A549 (cell line): ENCODE measurements around the gene AARSD1. TPM values are rescaled to one million over a fixed set of nuclear protein-coding genes. Genes with fewer than 3 reads are reported as not detected.

Experiments
- ATAC-seq, 2 experiments: fragments of 200-7000 bp in 1 of 2; fragments of >200 bp in 1 of 2; cut with Nextera tagmentation in 1 of 2; cut with Tn5 transposase in 1 of 2; 3 replicates each; pipeline versions ENCODE4 v1.8.0 to v1.9.1; 2018 to 2020; ENCODE audit warnings: mild to moderate bottlenecking in 1 of 2, moderate library complexity in 1 of 2
- CTCF ChIA-PET: fragments of 300-600 bp; sonication (Branson Sonifier 250); formaldehyde crosslinking; extraction: SDS; loops from one replicate; lab custom pipeline; 2021; ENCODE audit warnings: antibody characterized with exemption, inconsistent platforms; lab: Yijun Ruan, JAX
- POLR2A ChIA-PET: fragments of 350-600 bp; formaldehyde crosslinking; extraction: SDS; loops from one replicate; lab custom pipeline; 2021; ENCODE audit warnings: antibody characterized with exemption, inconsistent platforms; lab: Yijun Ruan, JAX
- DNase-seq, 2 experiments: peaks; one replicate each; pipeline versions ENCODE4 v3.0.0 to v3.0.0-alpha.2; 2011 to 2016; ENCODE audit warnings: low read depth in 1 of 2, low spot score in 1 of 2
- FAIRE-seq: peaks from 2 replicates; lab custom pipeline; 2011; peaks lifted over from hg19 to GRCh38; lab: Jason Lieb, UNC
- H3K27ac ChIP-seq, 2 experiments: fragments of >200 bp; sonication (Bioruptor Twin); formaldehyde crosslinking; 3 replicates each; pipeline ENCODE4 v1.5.1; 2016 to 2017
- H3K4me1 ChIP-seq: fragments of >200 bp; sonication (Bioruptor Twin); formaldehyde crosslinking; 3 replicates; pipeline ENCODE4 v1.6.1; 2016
- H3K4me2 ChIP-seq: fragments of >200 bp; sonication (Bioruptor Twin); formaldehyde crosslinking; 3 replicates; pipeline ENCODE4 v1.6.1; 2016
- H3K4me3 ChIP-seq: fragments of >200 bp; sonication (Bioruptor Twin); formaldehyde crosslinking; 3 replicates; pipeline ENCODE4 v1.5.1; 2016
- H3K9me3 ChIP-seq: fragments of >200 bp; sonication (Bioruptor Twin); formaldehyde crosslinking; 3 replicates; pipeline ENCODE4 v1.6.1; 2016
- ATOH8 ChIP-seq: fragments of 250-450 bp; sonication (Bioruptor Pico); IDR thresholded peaks from 2 replicates; pipeline ENCODE4 v1.5.0; 2020; ENCODE audit warnings: low read depth, mild to moderate bottlenecking, moderate library complexity
- CBX2 ChIP-seq: fragments of 200-600 bp; sonication (generic); IDR thresholded peaks from 2 replicates; pipeline ENCODE4 v1.6.1; 2016; ENCODE audit warnings: low read depth, mild to moderate bottlenecking, borderline replicate concordance
- CBX8 ChIP-seq: fragments of 200-600 bp; sonication (generic); IDR thresholded peaks from 2 replicates; pipeline ENCODE4 v1.6.1; 2016
- CEBPB ChIP-seq, 2 experiments: fragments of >200 bp in 1 of 2; sonication (Bioruptor Twin) in 1 of 2; formaldehyde crosslinking in 1 of 2; IDR thresholded peaks; 2 replicates each; pipeline ENCODE4 v1.6.1; 2012 to 2016
- EHF ChIP-seq: fragments of 250-450 bp; sonication (Bioruptor Pico); IDR thresholded peaks from 2 replicates; pipeline ENCODE4 v1.5.0; 2020; ENCODE audit warnings: mild to moderate bottlenecking
- ELK1 ChIP-seq: fragments of 150-350 bp; IDR thresholded peaks from 2 replicates; pipeline ENCODE4 v1.6.1; 2014; ENCODE audit warnings: low read depth, mild to moderate bottlenecking, low read length
- ESRRA ChIP-seq: fragments of 150-350 bp; IDR thresholded peaks from 2 replicates; pipeline ENCODE4 v1.6.1; 2014; ENCODE audit warnings: mild to moderate bottlenecking, low read length, borderline replicate concordance
- FOSL2 ChIP-seq, 2 experiments: fragments of 450-650 bp in 1 of 2; fragments of >200 bp in 1 of 2; sonication (Bioruptor Twin) in 1 of 2; formaldehyde crosslinking; IDR thresholded peaks; 2 replicates each; pipeline versions ENCODE4 v1.5.0 to v1.6.1; 2016 to 2020; ENCODE audit warnings: mild to moderate bottlenecking in 1 of 2, moderate library complexity in 1 of 2
- FOXS1 ChIP-seq: fragments of 250-450 bp; sonication (Bioruptor Pico); IDR thresholded peaks from 2 replicates; pipeline ENCODE4 v1.5.0; 2020; ENCODE audit warnings: mild to moderate bottlenecking, moderate library complexity
- HMGXB4 ChIP-seq: fragments of 250-450 bp; sonication (Bioruptor Pico); IDR thresholded peaks from 2 replicates; pipeline ENCODE4 v1.5.0; 2021; ENCODE audit warnings: mild to moderate bottlenecking, moderate library complexity, borderline replicate concordance
- HOXB5 ChIP-seq: fragments of 250-450 bp; sonication (Bioruptor Pico); IDR thresholded peaks from 2 replicates; pipeline ENCODE4 v1.5.0; 2020; ENCODE audit warnings: mild to moderate bottlenecking, moderate library complexity
- JUN ChIP-seq, 2 experiments: fragments of >200 bp; sonication (Bioruptor Twin); formaldehyde crosslinking; IDR thresholded peaks; 2 replicates in 1 of 2; 3 replicates in 1 of 2; pipeline ENCODE4 v1.6.1; 2016 to 2017
- MAX ChIP-seq: IDR thresholded peaks from 2 replicates; pipeline ENCODE4 v1.6.1; 2012
- MYC ChIP-seq: IDR thresholded peaks from 2 replicates; pipeline ENCODE4 v1.6.1; 2012; ENCODE audit warnings: mild to moderate bottlenecking, inconsistent platforms, low read length, improper control_type of control experiment, borderline replicate concordance
- SMC3 ChIP-seq: fragments of >200 bp; sonication (Bioruptor Twin); formaldehyde crosslinking; IDR thresholded peaks from 3 replicates; pipeline ENCODE4 v1.6.1; 2018; ENCODE audit warnings: inconsistent platforms
- SREBF2 ChIP-seq: fragments of 450-650 bp; IDR thresholded peaks from 2 replicates; pipeline ENCODE4 v1.6.1; 2014; ENCODE audit warnings: mild to moderate bottlenecking, moderate library complexity
- TFCP2L1 ChIP-seq: fragments of 250-450 bp; sonication (Bioruptor Pico); IDR thresholded peaks from 2 replicates; pipeline ENCODE4 v1.5.0; 2021; ENCODE audit warnings: mild to moderate bottlenecking
- ZC3H11A ChIP-seq: fragments of 450-650 bp; IDR thresholded peaks from 2 replicates; pipeline ENCODE4 v1.6.1; 2014; ENCODE audit warnings: antibody characterized with exemption, mild to moderate bottlenecking
- ZFP36 ChIP-seq: fragments of 450-650 bp; IDR thresholded peaks from 2 replicates; pipeline ENCODE4 v1.6.1; 2014; ENCODE audit warnings: borderline replicate concordance; ENCODE audit not compliant: partially characterized antibody
- WGBS: methylation state at CpG from one replicate; pipeline ENCODE4 v1.1.6; 2017; ENCODE audit errors: missing lambda C conversion rate; 5-methylcytosine and 5-hydroxymethylcytosine counted together
- polyA plus RNA-seq, 4 experiments: library from polyadenylated mRNA; depleted of rRNA in 3 of 4; stranded (reverse); fragments of >200 nt; fragmentation: RNase III in 1 of 4; extraction: RNeasy Plus Mini Kit Qiagen cat#74134 plus additional on column Dnase treatment in 1 of 4; gene quantifications; 2 replicates in 3 of 4; 3 replicates in 1 of 4; pipeline ENCODE4 v1.2.3, GENCODE V29; 2011 to 2017

AARSD1 gene
- polyA plus RNA-seq, 2 of the 4 experiments (the other 2 are of a cell fraction): 66.6 to 70.7 TPM

- TF ChIP-seq CEBPB (IDR thresholded peaks at IDR 0.05) (0 out of 4 replicates have a peak, but pooled peaks of 1 of the 2 experiments have one; percentile 19), JUN (IDR thresholded peaks at IDR 0.05) (no peak)
- no peaks in the 10 kb centered on the region; the same call in 2 of the 3 replicates for H3K4me1 ChIP-seq
- WGBS: 59% methylated on average over 5 of the region's 5 CpGs
- H3K4me3 ChIP-seq: no peak overlapping the region
- CTCF ChIA-PET: interaction anchor here (0.5 to 4.5 kb wide), 12 partner anchors 10 to 290 kb away, joined by 3 to 28 read pairs (median 4); partner anchors contain the start of genes PTGES3L and RPL27
- FAIRE-seq (no peak), ATAC-seq (no peak), DNase-seq (no peak)
- H3K4me2 ChIP-seq: no peak overlapping the region
- no peaks in the 10 kb centered on the region for H3K9me3 ChIP-seq
- no peak overlapping the region for H3K27ac ChIP-seq
- POLR2A ChIA-PET: interaction anchor here (0.6 to 3.1 kb wide), 2 partner anchors 29 to 582 kb away, joined by 4 to 21 read pairs; partner anchors contain the start of gene RPL27
Measured at GRCh38 chr17:42969001-42969581, 4.8 kb upstream of the AARSD1 start.

- POLR2A ChIA-PET: interaction anchor here (3.1 kb wide), 1 partner anchor 30 kb away, joined by 21 read pairs; the partner anchor contains the start of gene RPL27
- no peak for DNase-seq
- ATAC-seq: no peak
- H3K4me1 ChIP-seq: peaks cover 7% of the 10 kb centered on the region; the same call in 2 of the 3 replicates
- H3K4me3 ChIP-seq: no peak overlapping the region
- H3K4me2 ChIP-seq: no peak overlapping the region
- no peak for TF ChIP-seq ZFP36
- TF ChIP-seq HOXB5: no peak
- no peak for TF ChIP-seq TFCP2L1
- no peak for TF ChIP-seq FOXS1 (CRISPR knock-in tag)
- TF ChIP-seq ATOH8 (CRISPR knock-in tag): no peak
- H3K27ac ChIP-seq: no peak overlapping the region
- FAIRE-seq: no peak
- H3K9me3 ChIP-seq: no peaks in the 10 kb centered on the region
- CTCF ChIA-PET: interaction anchor here (1.0 to 4.5 kb wide), 7 partner anchors 12 to 124 kb away, joined by 3 to 28 read pairs (median 4); partner anchors contain the start of genes PTGES3L and RPL27
- WGBS: 35% methylated on average over 1 of the region's 1 CpG
Measured at GRCh38 chr17:42967925-42968324, 3.7 kb upstream of the AARSD1 start.

- ChIA-PET POLR2A (interaction anchor here (0.9 kb wide), 1 partner anchor 11 kb away, joined by 7 read pairs; no protein-coding TSS in a partner anchor), CTCF (interaction anchor here (1.0 to 3.2 kb wide), 5 partner anchors 15 to 190 kb away, joined by 3 to 16 read pairs (median 6); partner anchors contain the start of gene AOC2)
- no peak overlapping the region for H3K27ac ChIP-seq
- no peak overlapping the region for H3K4me3 ChIP-seq
- TF ChIP-seq ZC3H11A (no peak), EHF (CRISPR knock-in tag) (no peak)
- WGBS: 100% methylated on average over 1 of the region's 1 CpG
- DNase-seq (no peak), FAIRE-seq (no peak), ATAC-seq (no peak; a peak in 1 of 6 replicates)
- no peaks in the 10 kb centered on the region for H3K4me1 ChIP-seq
- H3K4me2 ChIP-seq: no peak overlapping the region
- no peaks in the 10 kb centered on the region for H3K9me3 ChIP-seq
Measured at GRCh38 chr17:42953669-42954068, 10.6 kb downstream of the AARSD1 start.

GRCh38 chr17:42950044-42950783 lies 14.0 kb downstream of the AARSD1 start:
- CTCF ChIA-PET: interaction anchor here (0.8 to 6.0 kb wide), 6 partner anchors 13 to 130 kb away, joined by 3 to 41 read pairs (median 5); partner anchors contain the start of gene BECN1
- DNase-seq: no peak

More at GRCh38 chr17:42950044-42950783, 14.0 kb downstream of the AARSD1 start:
- FAIRE-seq (no peak), ATAC-seq (no peak)
- Histone ChIP-seq H3K4me3 (no peak overlapping the region), H3K27ac (no peak overlapping the region), H3K4me2 (no peak overlapping the region), H3K9me3 (no peaks in the 10 kb centered on the region), H3K4me1 (no peaks in the 10 kb centered on the region)
- 92% methylated on average over 13 of the region's 13 CpGs for WGBS
- TF ChIP-seq ESRRA (no peak), ELK1 (no peak), CBX8 (no peak), SREBF2 (no peak), MYC (no peak), SMC3 (no peak), CBX2 (no peak), HOXB5 (no peak), FOSL2 (IDR thresholded peaks at IDR 0.05) (no peak), FOSL2 (CRISPR knock-in tag; IDR thresholded peaks at IDR 0.05) (no peak), MAX (no peak), CEBPB (IDR thresholded peaks at IDR 0.05) (no peak), HMGXB4 (CRISPR knock-in tag) (no peak)
- POLR2A ChIA-PET: no interaction called here
